ENCODE measurements around the gene IL25. TPM values are rescaled to one million over a fixed set of nuclear protein-coding genes. Genes with fewer than 3 reads are reported as not detected.
"Not testable (repeated sequence)": the region's sequence is repeated elsewhere in the genome, so short reads cannot be mapped to it uniquely, and the experiment has no call there.

Gene IL25
- polyA plus RNA-seq, 3 donors: 0.06 TPM; not detected in 2

- H3K27ac ChIP-seq (ENCODE audit: low read depth, low read length): no peak overlapping the region
- 92 to 98% (median 93%) methylated on average over 6 of the region's 6 CpGs for WGBS, 3 donors
Observed at GRCh38 chr14:23382276-23382675, 9.7 kb downstream of the IL25 start.

GRCh38 chr14:23382731-23383440 is 10.3 kb downstream of the IL25 start:
- no peak overlapping the region for H3K27ac ChIP-seq (ENCODE audit: low read depth, low read length)
- 60 to 75% (median 73%) methylated on average over 10 of the region's 10 CpGs for WGBS, 3 donors

- 91 to 95% (median 92%) methylated on average over 29 of the region's 29 CpGs for WGBS, 3 donors
- H3K27ac ChIP-seq (ENCODE audit: low read depth, low read length): no peak overlapping the region
Observed at GRCh38 chr14:23384364-23385080, 11.9 kb downstream of the IL25 start.

GRCh38 chr14:23385244-23385641 is 12.6 kb downstream of the IL25 start:
- 58 to 80% (median 78%) methylated on average over 2 of the region's 2 CpGs for WGBS, 3 donors
- H3K27ac ChIP-seq (ENCODE audit: low read depth, low read length): no peak overlapping the region

GRCh38 chr14:23385642-23386265 is 13.1 kb downstream of the IL25 start:
- no peak overlapping the region for H3K27ac ChIP-seq (ENCODE audit: low read depth, low read length)
- 36 to 90% (median 84%) methylated on average over 14 to 18 of the region's 18 CpGs for WGBS, 3 donors

- not testable (repeated sequence) for H3K27ac ChIP-seq (ENCODE audit: low read depth, low read length)
- 86 to 89% (median 88%) methylated on average over 17 of the region's 17 CpGs for WGBS, 3 donors
Observed at GRCh38 chr14:23386266-23386657, 13.7 kb downstream of the IL25 start.

- 90 to 97% (median 97%) methylated on average over 1 of the region's 1 CpG for WGBS, 3 donors
Observed at GRCh38 chr14:23386999-23387398, 14.4 kb downstream of the IL25 start.

GRCh38 chr14:23387916-23388882 is 15.6 kb downstream of the IL25 start:
- WGBS, 3 donors: 75 to 81% (median 78%) methylated on average over 24 to 26 of the region's 26 CpGs
- H3K27ac ChIP-seq (ENCODE audit: low read depth, low read length): no peak overlapping the region

More at GRCh38 chr14:23386999-23387398, 14.4 kb downstream of the IL25 start:
- H3K27ac ChIP-seq (ENCODE audit: low read depth, low read length): no peak overlapping the region

GRCh38 chr14:23388996-23389395 is 16.4 kb downstream of the IL25 start:
- WGBS, 3 donors: 84 to 94% (median 89%) methylated on average over 8 of the region's 8 CpGs
- no peak overlapping the region for H3K27ac ChIP-seq (ENCODE audit: low read depth, low read length)

GRCh38 chr14:23389396-23389795 is 16.8 kb downstream of the IL25 start:
- no peak overlapping the region for H3K27ac ChIP-seq (ENCODE audit: low read depth, low read length)
- 54 to 78% (median 59%) methylated on average over 12 of the region's 12 CpGs for WGBS, 3 donors

GRCh38 chr14:23389871-23390270 is 17.3 kb downstream of the IL25 start:
- WGBS, 3 donors: 81 to 86% (median 83%) methylated on average over 3 to 4 of the region's 19 CpGs

GRCh38 chr14:23392613-23393012 is 20.0 kb downstream of the IL25 start:
- WGBS, 3 donors: 70 to 77% (median 71%) methylated on average over 7 of the region's 7 CpGs
- H3K27ac ChIP-seq (ENCODE audit: low read depth, low read length): no peak overlapping the region

More at GRCh38 chr14:23389871-23390270, 17.3 kb downstream of the IL25 start:
- not testable (repeated sequence) for H3K27ac ChIP-seq (ENCODE audit: low read depth, low read length)

GRCh38 chr14:23396126-23396525 is 23.5 kb downstream of the IL25 start:
- 90 to 93% (median 91%) methylated on average over 10 of the region's 10 CpGs for WGBS, 3 donors

GRCh38 chr14:23396781-23397407 is 24.3 kb downstream of the IL25 start:
- no peak overlapping the region for H3K27ac ChIP-seq (ENCODE audit: low read depth, low read length)
- WGBS, 3 donors: 90 to 95% (median 91%) methylated on average over 10 of the region's 10 CpGs

More at GRCh38 chr14:23396126-23396525, 23.5 kb downstream of the IL25 start:
- H3K27ac ChIP-seq (ENCODE audit: low read depth, low read length): no peak overlapping the region

GRCh38 chr14:23398348-23398747 is 25.7 kb downstream of the IL25 start:
- WGBS, 3 donors: 79 to 87% (median 85%) methylated on average over 4 of the region's 4 CpGs
- no peak overlapping the region for H3K27ac ChIP-seq (ENCODE audit: low read depth, low read length)

- no peak overlapping the region for H3K27ac ChIP-seq (ENCODE audit: low read depth, low read length)
- 87 to 90% (median 87%) methylated on average over 3 of the region's 3 CpGs for WGBS, 3 donors
Observed at GRCh38 chr14:23399136-23399535, 26.5 kb downstream of the IL25 start.

- no peak overlapping the region for H3K27ac ChIP-seq (ENCODE audit: low read depth, low read length)
- WGBS, 3 donors: 71 to 83% (median 76%) methylated on average over 6 of the region's 6 CpGs
Observed at GRCh38 chr14:23399591-23399990, 27.0 kb downstream of the IL25 start.
